Measurements from ENCODE around the gene GJA9.
"Not testable (repeated sequence)": the region's sequence is repeated elsewhere in the genome, so short reads cannot be mapped to it uniquely, and the experiment has no call there.

The GJA9 gene

DNA sequence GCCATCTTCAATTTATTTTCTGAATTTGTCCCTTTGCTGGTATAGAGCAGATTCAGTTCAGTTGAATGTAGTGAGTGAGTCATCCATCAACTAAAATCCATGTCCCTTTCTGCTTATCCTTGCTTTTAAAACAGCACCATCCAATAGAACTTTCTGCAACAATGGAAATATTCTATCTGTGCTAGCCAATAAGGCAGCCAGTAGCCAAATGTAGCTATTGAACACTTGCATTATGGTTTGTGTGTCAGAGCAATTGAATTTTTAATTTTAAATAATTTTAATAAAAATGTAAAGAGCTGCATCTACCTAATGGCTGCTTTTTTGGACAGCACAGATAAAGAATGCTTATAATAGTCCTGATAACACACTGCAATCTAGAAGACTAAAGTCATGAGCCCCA is at the start of gene GJA9:
Gene GJA9, minus strand, starts transcription at position 101 of the 400 bp plus-strand sequence. CDS start 5,489 bp downstream, outside the sequence.
- no peak for DNase-seq (ENCODE audit: low read depth)

DNA sequence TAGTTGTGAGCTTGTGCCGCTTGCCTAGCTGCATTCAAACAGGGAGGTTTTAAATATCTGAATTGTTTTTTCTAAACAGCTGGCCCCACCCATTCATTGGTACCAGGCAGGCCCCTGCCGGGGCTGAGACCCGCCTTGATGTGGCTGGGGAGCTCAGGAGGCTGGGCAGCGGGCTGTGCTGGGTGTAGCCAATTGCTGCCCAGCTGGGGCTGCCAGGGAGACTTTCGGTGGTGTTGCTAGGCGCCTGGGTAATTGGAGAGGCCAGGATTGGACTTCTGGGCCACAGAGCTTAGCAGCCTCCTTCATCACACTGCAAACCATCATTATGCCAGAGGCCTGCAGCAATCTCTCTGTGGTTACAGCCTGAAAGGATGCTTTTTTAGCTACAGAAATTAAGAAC is 48.1 kb upstream of the GJA9 start:
- no peak for DNase-seq (ENCODE audit: low read depth)

DNA sequence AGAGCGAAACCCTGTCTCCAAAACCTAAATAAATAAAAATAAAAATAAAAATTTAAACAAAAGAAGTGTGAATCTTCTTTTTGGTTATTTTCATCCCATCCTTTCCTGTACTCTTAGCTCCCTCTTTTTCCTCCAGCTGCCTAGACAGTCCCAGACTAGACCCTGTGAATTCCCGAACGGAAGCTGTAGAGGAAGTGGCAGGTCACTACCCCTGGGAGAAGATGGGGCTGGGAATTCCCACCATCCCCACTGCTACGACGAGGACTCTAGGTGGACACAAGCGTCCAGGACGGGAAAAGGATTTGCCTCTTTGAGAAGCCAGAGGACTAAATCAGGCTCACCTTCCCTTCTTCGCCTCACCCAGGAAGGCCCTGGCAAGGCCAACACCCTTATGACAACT is 47.7 kb upstream of the GJA9 start:
- DNase-seq (ENCODE audit: low read depth): no peak

DNA sequence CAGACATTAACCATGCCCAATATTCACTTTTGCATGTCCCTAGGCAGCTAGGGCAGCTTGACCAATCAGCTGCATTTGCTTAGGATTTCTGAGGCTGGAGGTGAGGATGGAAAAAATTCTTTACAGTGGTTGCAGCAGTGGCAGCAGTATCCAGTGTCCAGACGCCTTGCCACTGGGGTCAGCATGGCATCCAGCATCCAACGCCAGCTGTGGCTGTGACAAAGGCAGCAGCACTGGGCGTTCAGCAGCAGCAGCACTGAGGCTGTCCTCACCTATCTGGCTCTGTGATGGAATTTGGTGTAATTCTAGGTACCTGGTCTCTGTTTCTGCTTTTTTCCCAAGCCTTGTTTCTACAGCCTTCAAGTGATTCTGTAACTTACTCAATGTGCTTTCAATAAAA is 44.7 kb upstream of the GJA9 start:
- no peak for DNase-seq (ENCODE audit: low read depth)

DNA sequence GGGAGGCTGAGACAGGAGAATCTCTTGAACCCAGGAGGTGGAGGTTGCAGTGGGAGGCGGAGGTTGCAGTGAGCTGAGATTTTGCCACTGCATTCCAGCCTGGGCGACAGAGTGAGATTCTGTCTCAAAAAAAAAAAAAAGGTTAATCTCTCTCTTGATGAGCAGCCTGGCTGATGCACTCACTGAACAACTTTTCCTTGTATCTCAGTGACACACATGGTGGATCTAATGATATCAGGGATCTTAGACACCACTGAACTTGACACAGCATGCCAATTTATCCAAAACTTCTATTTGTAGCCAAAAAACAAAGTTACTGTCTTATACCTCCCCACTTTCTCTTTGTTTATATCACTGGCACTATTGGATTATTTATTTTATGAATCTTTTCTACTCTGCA is 44.0 kb upstream of the GJA9 start:
- no peak for DNase-seq (ENCODE audit: low read depth)

DNA sequence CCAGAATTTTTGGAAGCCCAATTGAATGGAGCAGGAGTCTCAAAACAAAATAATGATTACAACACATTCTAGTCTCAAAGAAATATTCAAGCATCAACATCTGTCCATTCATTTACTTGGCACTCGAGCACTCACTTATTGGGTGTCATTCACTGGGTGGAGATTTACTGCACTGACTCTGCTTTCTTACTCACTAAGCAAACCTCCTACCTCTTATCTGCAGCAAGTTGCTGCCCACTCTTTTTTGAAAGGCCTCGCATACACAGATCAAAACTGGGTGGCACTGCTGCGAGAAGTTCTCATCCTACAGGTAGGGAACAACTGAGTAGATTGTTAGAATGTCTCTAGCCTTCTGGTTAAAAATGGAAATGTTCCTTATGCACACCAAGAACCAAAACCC is 42.2 kb upstream of the GJA9 start:
- no peak for DNase-seq (ENCODE audit: low read depth)

DNA sequence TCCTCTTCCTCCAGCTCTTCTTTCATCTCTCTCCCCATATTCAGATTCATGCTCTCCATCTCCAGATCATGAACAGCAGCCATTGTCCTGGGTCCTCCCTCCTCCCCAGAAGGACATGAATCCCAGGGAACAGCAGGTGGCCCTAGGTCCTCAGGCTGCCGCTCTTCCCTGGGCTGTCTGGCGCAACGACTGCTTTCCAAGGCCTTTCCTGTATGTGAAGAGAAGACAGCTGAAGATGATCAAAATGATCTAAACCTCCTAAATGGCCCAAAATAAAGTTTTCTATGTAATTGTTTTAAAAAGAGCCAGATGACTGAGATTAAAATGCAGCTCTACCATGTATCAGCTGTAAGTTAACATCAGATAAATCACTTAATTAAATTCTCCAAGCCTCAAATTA is 37.7 kb upstream of the GJA9 start:
- no peak for DNase-seq (ENCODE audit: low read depth)

DNA sequence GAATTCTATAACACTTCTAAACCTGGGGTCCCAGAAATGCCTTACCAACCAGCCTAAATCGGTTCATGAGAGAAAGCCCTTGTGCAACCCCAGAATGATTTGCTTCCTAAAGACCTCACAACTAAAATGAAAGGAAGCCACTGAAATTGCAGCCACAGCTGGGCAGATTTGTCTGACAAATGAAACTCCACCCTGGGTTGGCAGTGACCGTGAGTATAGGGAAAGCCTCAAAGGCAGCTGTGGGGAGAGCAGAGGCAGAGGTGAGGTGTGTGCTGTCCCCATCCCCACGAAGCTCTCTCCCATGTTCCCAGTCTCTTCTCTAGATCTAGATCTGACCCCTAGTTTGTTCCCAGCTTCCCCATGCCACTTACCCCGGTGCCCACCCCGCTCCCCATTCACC is 37.2 kb upstream of the GJA9 start:
- no peak for DNase-seq (ENCODE audit: low read depth)

DNA sequence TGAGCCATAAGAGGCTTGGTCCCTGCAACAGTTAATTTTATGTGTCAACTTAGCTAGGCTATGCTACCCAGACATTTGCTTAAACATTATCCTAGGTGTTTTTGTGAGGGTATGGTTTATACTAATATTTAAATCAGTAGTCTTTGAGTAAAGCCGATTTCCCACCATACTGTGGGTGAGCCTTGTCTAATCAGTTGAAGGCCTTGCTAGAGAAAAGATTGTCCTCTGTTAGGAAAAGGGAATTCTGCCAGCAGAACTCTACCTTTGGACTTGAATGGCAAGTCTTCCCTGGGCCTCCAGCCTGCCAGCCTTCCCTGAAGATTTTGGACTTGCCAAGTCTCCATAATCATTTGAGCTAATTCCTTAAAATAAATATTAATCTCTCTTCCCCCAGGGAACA is 36.4 kb upstream of the GJA9 start:
- DNase-seq (ENCODE audit: low read depth): no peak

DNA sequence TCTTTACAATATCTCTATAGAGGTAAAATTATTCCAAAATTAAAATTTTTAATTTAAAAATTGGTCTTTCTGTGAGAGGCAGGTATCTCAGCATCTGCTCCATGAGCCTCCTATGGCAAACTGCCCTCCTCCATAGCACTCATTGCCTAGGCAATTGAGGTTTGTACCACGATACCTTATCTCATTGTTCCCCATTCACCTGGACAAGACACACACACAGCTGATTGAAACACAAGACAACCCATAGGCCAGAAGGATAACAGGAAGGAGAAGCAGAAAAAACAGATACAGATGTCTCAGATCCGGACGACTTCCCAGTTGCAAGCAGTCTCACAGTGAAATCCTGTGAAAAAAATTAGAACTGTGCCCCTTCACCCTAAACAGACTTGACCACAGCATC is 36.0 kb upstream of the GJA9 start:
- DNase-seq (ENCODE audit: low read depth): no peak

DNA sequence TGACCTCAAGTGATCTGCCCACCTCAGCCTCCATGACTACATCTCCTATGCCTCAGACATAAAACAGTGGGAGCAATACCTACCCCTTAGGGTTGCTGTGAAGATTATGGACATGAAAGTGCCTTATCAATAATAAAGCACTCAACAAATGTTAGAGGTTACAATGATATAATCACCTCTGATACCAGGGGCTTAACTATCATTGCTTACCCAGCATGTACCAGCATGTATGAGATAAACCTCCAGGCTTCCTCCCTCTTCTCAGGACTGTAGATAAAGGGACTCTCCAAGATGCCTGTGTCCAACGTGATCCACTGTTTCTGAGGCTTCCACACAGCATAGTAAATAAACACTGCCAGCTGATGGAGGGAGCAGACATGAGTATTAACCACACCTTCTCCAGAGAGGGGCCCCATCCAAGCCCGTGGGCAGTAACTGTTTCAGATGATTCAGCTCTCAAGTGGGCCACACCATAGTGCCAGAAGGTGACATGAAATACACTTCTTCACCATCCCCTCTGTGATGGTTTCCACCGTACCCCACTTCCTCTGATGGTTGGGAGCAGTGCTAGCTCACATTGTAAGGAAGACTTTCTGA is 34.1 kb upstream of the GJA9 start:
- DNase-seq (ENCODE audit: low read depth): no peak

DNA sequence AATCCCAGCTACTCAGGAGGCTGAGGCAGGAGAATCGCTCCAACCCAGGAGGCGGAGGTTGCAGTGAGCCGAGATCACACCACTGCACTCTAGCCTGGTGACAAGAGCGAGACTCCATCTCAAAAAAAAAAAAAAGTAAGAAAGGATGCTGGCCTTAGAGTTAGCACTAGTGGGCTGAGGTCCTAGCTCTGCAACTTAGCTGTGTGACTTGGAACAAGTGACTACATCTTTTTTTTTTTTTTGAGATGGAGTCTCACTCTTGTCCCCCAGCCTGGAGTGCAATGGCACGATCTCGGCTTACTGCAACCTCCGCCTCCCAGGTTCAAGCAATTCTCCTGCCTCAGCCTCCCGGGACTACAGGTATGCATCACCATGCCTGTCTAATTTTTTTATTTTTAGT is 33.5 kb upstream of the GJA9 start:
- DNase-seq (ENCODE audit: low read depth): not testable (repeated sequence)

DNA sequence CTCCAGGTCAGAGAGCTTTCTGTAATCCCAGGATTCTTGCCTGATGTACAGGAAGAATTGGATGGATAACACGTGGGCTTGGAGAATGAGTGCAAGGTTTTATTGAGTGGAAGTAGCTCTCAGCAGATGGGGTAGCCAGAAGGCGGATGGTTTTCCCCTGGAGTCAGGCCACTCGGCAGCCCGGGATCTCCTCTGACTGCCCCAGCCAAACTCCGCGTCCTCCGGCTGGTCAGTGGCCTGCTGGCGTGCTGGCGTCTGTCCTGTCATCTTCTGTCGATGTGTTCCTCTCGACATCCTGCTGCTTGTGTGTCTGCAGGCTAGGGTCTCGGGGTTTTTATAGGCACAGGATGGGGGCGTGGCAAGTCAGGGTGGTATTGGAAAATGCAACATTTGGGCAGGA is 27.4 kb upstream of the GJA9 start:
- no peak for DNase-seq (ENCODE audit: low read depth)

DNA sequence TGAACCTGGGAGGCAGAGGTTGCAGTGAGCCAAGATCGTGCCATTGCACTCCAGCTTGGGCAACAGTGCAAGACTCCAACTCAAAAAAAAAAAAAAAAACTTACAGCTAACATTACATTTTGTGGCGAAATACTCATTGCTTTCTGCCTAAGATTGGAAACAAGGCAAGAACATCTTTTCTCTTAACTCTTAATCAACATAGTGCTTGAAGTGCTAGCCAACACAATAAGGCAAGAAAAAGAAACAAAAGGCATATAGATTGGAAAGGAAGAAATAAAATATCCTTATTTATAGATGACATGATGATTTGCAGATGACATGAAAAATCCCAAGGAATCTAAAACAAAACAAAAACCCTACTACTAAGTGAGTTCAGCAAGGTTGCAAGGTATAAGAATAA is 24.6 kb upstream of the GJA9 start:
- DNase-seq (ENCODE audit: low read depth): no peak

DNA sequence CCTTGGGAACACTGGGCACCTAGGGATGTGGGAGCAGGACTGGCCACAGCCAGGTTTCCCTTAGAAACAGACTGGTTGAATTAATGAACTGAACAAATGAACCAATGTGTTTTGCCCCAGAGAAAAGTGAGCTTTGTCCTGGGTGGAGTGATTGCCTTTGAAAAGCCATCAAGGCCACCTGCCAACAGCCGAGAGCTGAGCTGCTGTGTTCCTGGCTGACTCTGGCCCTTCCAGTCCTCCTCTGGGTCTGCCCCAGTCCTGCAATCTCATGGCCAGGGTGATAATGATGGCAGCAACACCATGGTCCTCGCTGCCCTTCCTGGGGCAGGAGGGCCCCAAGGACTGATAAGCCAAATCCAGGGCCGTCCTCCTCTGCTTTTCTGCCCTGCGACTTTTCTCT is 18.2 kb upstream of the GJA9 start:
- DNase-seq (ENCODE audit: low read depth): no peak

DNA sequence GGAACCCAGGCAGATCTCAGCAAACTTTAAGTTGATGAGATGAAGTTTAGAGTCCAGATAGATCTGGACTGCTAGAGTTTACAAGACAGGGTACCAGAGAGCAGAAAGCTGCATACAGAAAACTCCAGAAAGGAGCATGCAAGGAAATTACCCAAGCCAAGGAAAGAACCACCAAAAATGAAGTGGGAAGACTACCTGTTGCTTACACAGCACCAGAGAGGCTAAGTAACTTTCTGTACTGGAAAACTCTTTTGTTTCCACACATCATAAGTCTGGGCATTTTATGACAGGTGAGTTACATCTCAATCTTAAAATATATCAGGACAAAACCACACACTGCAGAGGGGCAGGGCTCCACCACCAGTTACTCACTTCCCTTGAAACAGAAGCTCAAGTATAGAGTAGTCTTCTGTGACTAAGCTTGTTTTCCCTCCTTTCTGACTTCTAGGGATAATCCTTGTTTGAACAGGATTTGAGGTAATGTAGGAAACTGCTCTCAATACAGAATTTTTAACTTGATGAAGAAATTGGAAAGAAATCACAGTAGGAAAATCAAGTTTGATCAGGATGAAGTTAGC is 17.4 kb upstream of the GJA9 start:
- no peak for DNase-seq (ENCODE audit: low read depth)

DNA sequence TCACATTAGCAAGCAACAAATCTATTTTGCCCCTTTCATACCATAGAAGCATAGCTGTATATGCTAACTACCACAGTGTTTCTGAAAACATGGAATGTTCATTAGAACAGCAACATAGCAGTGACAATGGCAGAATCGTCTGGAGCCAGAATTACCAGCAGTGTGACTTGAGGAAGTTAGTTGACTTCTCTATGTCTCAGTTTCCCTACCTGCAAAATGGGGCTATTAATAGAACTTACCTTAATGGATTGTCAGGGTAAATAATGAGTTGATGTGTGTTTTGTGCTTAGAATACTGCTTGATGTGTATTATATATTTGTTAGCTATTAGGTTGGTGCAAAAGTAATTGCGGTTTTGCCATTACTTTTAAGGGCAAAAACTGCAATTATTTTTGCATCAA is 14.8 kb upstream of the GJA9 start:
- DNase-seq (ENCODE audit: low read depth): no peak

DNA sequence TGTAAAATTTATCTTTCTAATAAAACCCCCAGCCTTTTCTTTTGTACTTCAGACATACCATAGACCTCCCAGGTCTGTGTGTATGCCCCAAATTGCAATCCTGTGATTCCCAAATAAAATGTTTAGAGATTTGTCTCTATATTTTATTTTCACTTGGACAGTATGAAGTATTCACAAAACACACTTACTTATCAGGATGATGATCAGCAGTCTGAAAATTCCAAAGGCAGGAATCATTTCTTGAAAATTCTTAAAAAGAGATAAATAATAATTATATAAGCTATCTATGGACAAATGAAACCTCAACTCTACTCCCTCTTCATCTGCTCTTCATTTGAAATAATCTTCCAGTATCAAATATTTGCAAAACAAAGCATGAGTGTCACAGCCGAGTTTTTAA is 11.6 kb upstream of the GJA9 start:
- DNase-seq (ENCODE audit: low read depth): no peak

DNA sequence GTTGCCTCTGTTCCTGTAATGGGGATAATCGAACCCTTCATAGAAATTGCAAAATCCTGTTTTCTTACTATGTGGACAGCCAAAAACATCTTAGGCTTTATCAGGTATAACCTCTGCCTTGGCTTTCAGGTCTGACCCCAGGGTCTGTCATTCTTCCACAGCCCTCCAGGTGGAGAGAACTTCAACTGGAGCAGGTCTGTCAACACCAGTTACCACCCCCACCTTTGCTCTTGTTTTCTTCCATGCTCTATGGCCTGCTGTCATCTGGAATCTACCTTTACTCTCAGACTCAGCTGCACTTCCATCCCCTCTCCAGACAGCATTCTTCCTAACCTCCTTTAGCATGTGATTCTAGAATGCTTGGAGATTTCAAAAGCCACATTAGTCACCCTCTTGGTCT is 10.4 kb upstream of the GJA9 start:
- no peak for DNase-seq (ENCODE audit: low read depth)

DNA sequence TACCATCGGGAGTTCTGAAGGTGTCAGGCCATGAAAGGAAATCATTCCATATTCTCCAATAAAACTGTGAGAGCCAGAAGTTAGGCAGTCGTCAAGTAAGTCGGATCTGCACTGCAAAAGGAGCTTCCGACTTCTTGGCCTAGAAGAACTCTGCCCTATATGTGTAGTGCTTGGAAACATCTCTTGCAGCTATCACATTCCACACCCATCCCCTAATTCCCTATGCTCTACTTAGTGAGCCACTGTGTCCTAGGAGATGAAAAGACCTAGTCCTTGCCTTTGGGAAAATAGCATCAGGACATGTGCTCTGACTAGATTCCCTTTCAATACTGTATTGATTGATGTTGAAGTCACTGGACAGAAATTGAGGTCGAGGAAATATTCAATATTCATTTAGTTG is 8.2 kb upstream of the GJA9 start:
- DNase-seq (ENCODE audit: low read depth): no peak

DNA sequence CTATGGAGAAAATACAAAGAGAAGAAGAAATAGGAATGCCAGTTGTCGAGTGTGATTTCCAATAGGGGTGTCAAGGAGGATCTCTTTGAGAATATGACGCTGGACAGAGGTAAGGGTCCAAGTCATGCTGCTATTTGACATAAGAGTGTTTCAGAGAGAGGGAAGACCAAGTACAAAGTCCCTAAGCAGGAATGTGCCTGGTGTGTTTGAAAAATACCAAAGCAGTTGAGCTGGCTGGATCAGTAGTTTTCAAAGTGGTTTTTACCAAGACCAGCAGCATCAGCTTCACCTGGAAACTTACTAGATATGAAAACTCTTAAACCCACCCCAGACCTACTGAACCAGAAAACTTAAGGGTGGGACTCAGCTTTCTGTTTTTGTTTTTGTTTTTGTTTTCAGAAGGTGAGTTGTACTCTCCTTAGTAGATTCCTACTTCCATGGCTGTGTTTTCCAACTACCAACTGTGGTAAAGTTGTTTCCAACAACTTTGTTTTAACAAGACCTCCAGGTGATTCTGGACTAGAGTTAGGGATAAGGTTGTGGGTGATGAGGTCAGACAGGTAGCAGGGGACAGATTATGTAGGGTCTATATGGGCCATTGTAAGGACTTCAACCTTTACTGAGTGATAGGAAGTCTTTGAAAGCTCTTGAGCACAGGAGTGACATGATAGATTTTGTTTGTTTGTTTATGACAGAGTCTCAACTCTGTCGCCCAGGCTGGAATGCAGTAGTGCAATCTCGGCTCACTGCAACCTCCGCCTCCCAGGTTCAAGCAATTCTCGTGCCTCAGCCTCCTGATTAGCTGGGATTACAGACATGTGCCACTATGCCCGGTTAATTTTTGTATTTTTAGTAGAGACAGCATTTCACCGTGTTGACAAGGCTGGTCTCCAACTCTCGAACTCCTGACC is 7.3 kb upstream of the GJA9 start:
- DNase-seq (ENCODE audit: low read depth): no peak

DNA sequence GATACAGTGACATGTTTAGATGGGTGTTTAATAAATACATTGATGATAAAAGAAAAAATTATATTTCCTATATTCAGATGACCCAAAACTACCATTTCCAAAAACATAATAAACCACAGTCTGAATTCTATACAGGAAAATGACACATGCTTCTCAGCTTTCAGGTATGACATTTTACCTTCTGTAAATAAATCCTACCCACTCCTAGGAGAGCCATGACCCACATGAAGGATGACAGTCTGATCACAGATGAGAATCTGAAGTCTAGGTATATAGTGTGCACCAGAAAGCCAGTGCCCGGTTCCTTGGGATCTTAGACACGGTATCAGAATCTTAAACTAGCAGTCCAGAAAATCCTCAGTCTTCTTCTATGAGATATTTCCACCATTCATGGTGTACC is 3.7 kb upstream of the GJA9 start:
- no peak for DNase-seq (ENCODE audit: low read depth)

DNA sequence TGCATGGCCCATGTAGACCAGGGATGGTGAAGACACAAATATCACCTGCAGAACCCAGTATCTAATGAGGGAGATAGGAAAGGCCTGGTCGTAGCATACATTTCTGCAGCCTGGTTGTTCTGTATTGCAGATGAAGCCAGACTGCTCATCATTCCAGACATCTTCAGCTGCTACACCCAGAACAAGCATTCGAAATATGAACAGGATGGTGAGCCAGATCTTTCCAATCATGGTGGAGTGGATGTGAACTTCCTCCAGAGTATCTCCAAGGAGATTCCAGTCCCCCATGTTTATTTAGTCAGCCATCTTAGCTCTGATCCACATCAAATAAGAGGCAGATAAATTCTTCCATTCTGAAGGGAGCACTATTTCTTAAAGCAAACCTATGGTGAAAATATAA is 5.6 kb downstream of the GJA9 start:
- no peak for DNase-seq (ENCODE audit: low read depth)

All from GM04503 (cell line).